ENCODE measurements around the gene FAHD2B. TPM values are rescaled to one million over a fixed set of nuclear protein-coding genes. Genes with fewer than 3 reads are reported as not detected.

The FAHD2B gene
- total and polyA plus RNA-seq, 9 donors: 5.1 to 14.0 (median 11.5) TPM

Other genes starting within 250 kb of the FAHD2B start
- 7.5 TPM for gene ANKRD39, start 236.9 kb downstream of the FAHD2B start, total RNA-seq
- gene ANKRD39, start 236.9 kb downstream of the FAHD2B start, polyA plus RNA-seq (ENCODE audit: insufficient read depth in 1 of 8, insufficient read length in 8 of 8, low replicate concordance in 1 of 8): 1 to 10 TPM; 5.9 to 7.7 (median 6.7) TPM
- 26.3 TPM for gene SEMA4C, start 224.8 kb downstream of the FAHD2B start, total RNA-seq
- 10 to 100 TPM; 28.6 to 39.1 (median 33.7) TPM for gene SEMA4C, start 224.8 kb downstream of the FAHD2B start, polyA plus RNA-seq (ENCODE audit: insufficient read depth in 1 of 8, insufficient read length in 8 of 8, low replicate concordance in 1 of 8)
- gene FAM178B, start 108.3 kb downstream of the FAHD2B start, total RNA-seq: 0.40 TPM
- 1 to 10 TPM in 4 of 8 donors, under 1 TPM in 4; 0.38 to 1.3 (median 0.94) TPM for gene FAM178B, start 108.3 kb downstream of the FAHD2B start, polyA plus RNA-seq (ENCODE audit: insufficient read depth in 1 of 8, insufficient read length in 8 of 8, low replicate concordance in 1 of 8)
- gene ANKRD36, start 18.3 kb upstream of the FAHD2B start, total RNA-seq: 38.0 TPM
- gene ANKRD36, start 18.3 kb upstream of the FAHD2B start, polyA plus RNA-seq (ENCODE audit: insufficient read depth in 1 of 8, insufficient read length in 8 of 8, low replicate concordance in 1 of 8): 10 to 100 TPM in 4 of 8 donors, 1 to 10 TPM in 4; 5.1 to 14.6 (median 9.9) TPM

Measured in muscle of leg (tissue), 9 donors.